HG03432 (cell line): ENCODE data around the gene FYCO1.

ENCODE experiments used
- ATAC-seq: cut with Tn5 transposase; IDR thresholded peaks from one replicate; pipeline ENCODE4 v1.9.1; 2021; ENCODE audit warnings: mild to moderate bottlenecking, moderate library complexity; ENCODE audit not compliant: unreplicated experiment

Gene FYCO1

DNA sequence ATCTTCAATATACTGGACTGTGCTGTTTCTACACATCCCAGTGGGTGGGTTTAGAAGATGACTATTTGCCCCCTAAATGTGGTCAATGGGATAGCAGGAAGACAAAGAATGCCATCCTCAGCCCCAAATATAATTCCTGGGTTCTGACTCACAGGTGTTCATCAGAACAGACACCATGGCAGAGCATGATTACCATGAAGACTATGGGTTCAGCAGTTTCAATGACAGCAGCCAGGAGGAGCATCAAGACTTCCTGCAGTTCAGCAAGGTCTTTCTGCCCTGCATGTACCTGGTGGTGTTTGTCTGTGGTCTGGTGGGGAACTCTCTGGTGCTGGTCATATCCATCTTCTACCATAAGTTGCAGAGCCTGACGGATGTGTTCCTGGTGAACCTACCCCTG lies 49.3 kb downstream of the FYCO1 start:
- ATAC-seq: no peak

- ATAC-seq: no peak
Observed at GRCh38 chr3:45944830-45945620, 50.6 kb downstream of the FYCO1 start.

- ATAC-seq: no peak
Observed at GRCh38 chr3:45943207-45943846, 52.3 kb downstream of the FYCO1 start, which contains the start of gene CXCR6. Gene CXCR6 (plus strand): TSS chr3:45943464. CDS start chr3:45946482, 3,018 bp downstream.

DNA sequence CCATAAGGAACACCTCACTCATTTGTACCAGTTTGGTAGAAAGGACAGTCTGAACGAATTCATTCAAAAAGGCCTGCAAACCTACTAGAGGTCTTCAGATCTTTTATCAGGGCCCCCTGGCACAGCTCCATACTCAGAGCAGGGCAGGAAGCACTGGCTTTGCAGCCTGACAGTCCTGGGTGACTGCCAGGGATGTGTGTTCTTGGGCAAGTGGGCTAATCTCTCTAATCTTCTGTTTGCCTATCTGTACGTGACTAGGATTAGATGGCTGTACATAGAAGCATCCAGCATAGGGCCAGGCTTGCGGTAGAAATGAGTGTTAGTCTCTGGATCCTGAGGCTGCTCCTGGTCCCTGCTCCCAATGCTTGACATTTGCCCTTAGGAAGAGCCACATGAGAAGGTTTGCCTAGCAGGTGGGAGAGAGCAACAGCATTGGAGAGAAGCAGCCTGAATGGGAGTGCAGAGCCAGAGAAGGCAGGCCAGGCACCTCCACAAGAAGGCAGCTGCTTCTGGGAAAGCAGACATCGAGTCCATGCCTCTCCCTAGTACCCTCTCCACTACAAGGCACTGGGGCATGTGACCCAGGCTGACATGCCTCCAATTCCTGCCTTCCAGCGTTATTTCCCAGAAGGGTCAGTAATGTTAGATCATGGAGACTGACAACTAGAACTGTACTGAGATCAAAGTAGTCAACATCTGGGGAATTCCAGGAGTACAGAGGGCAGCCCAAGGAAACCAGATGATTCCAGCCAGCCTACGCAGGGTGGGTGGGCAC lies 53.4 kb downstream of the FYCO1 start:
- no peak for ATAC-seq

GRCh38 chr3:45940781-45941365 lies 54.8 kb downstream of the FYCO1 start:
- ATAC-seq: no peak

- no peak for ATAC-seq
Observed at GRCh38 chr3:45940004-45940780, 55.4 kb downstream of the FYCO1 start.

- ATAC-seq: no peak
Observed at GRCh38 chr3:45939341-45939771, 56.3 kb downstream of the FYCO1 start.

- ATAC-seq: peak; percentile 61
Observed at GRCh38 chr3:45938864-45939263, 56.8 kb downstream of the FYCO1 start.

DNA sequence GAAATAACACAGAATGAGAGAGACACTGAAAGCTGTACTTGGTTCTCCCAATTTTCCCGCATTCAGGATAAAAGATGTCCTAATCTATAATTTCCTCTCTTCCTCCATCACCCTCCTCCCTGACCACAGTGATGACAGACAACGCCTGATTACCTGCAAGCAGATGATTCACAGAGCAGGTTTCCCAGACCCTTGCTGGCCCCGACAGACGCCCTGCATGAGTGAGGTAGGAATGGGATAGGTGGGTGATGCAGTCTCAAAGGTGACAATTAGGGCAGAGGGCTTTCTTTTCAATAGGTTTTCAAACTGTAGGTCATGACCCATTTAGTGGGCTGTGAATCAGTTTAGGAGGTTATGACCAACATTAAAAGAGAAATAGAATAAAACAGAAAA lies 57.6 kb downstream of the FYCO1 start:
- ATAC-seq: no peak

DNA sequence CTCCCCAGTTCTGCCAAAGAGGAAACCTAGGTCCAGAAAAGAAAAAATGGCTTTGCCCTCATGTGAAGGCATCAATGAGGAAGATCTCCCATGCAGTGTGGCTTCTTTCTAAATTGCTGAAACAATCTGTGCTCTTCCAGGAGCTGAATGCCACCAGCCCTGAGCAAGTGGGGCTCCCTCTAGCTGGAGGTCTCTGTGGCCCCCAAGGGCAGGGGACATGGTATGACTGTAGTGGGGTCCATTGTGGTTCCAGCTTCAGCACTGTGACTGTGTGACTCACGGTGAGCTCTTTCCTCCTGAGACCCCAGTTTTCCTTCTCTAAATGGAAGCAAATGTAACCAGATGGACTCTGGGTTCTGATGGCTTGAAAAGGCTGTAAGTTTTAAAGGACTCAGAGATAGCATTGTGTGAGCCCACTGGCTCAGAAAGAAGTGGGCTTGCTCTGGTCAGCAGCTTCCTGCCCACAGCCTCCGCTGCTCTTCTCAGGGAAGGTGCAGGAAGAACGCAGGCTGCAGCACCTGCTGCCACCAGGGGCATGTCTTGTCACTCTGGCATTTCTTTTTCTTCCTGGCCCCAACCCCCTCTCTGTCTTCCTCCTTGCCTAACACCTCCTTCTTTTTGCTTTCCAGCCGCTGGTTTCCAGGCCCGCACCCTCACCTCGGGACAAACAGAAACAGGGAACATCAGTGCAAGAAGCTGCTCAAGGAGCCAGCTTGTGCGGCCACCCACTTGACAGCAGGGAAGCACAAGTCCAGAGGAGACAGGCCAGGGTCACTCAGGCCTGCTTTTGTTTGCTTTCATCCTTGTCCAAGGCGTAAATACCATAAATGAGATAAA lies 58.2 kb downstream of the FYCO1 start:
- no peak for ATAC-seq

DNA sequence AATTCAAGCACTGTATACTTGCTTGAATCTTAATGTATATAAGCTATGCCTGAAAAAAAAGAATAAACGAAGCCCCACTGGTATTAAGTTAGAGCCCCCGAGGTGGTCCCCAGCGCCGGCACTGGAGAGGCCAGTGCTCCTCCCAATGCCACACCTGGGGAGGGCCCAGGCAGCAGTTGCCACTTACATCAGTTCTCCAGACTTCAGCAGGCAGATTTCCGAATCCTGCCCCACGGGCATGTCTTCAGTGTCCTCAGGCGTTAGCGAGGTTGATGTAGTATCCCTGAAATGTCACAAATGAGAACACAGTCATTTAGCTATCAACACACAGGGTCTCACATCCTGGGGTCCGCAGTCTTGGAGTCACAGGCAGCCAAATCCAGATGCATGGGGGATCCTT lies 59.4 kb downstream of the FYCO1 start:
- no peak for ATAC-seq

- no peak for ATAC-seq
Observed at GRCh38 chr3:45933591-45933990, 62.0 kb downstream of the FYCO1 start.

- no peak for ATAC-seq
Observed at GRCh38 chr3:45932112-45932511, 63.5 kb downstream of the FYCO1 start.

DNA sequence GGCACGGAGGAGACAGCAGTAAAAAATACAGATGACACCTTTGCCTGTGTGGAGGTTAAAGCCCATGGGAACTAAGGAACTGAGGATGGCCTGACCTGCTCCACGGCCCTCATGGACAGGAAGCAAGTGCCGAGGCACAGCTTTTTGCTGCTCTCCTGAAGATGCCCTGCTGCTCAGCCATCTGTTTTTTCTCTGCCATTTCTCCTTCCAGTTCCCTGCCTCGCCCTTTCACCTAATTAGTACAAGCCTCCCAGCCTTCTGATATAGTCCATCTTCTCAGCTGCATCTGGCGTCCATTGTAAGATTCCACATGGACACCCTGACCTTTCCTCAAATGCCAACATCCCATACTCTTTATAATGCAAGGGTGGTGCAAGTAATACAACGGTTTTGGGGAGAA lies 64.1 kb downstream of the FYCO1 start:
- ATAC-seq: no peak

GRCh38 chr3:45929042-45929679 lies 66.5 kb downstream of the FYCO1 start:
- peak; percentile 50 for ATAC-seq

DNA sequence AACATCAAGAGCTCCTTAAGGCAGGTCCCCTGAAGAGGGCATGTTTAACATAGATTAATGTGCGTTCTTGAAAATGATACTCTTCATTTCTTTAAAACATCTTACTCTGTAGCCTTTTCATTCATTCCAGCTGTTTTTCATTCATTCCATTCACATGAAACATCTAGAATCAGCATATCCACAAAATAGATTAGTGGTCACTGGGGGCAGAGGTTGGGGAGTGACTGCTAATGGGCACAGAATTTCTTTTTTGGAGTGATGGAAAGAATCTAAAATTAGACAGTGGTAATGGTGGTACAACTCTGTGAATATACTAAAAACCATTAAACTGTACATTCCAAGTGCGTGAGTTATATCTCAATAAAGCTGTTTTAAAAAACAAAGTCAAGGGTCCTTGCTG lies 67.7 kb downstream of the FYCO1 start:
- ATAC-seq: no peak

- no peak for ATAC-seq
Observed at GRCh38 chr3:45923755-45924154, 71.9 kb downstream of the FYCO1 start.

GRCh38 chr3:45922950-45923590 lies 72.6 kb downstream of the FYCO1 start:
- ATAC-seq: no peak

DNA sequence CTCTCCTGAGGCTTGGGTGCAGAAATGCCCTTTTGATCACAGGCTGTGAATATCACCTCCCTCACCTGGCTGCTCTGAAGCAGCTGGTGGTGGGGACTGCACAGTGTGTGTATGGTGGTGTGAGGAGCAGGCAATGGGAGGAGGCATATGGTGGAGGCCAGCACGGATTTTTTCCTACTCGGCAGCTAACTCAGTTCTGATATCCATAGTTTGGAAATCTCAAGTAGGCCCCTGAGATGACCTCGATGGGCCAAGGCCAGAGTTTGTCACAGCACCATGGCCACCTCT lies 73.6 kb downstream of the FYCO1 start:
- ATAC-seq: no peak
